Gastroesophageal sphincter (tissue), 3 donors: ENCODE measurements around the gene LRP11.

Experiments used
- EP300 ChIP-seq: sonication (generic); formaldehyde crosslinking; IDR thresholded peaks from one replicate; pipeline ENCODE4 v1.6.1; 2017; ENCODE audit warnings: antibody characterized with exemption, mild to moderate bottlenecking
- POLR2A ChIP-seq, 2 donors: fragments of 450-650 bp; IDR thresholded peaks; one replicate each; pipeline ENCODE4 v1.6.1; 2017; ENCODE audit warnings: antibody characterized with exemption in 2 of 2, mild to moderate bottlenecking in 2 of 2, moderate library complexity in 1 of 2
- POLR2AphosphoS5 ChIP-seq: sonication (generic); formaldehyde crosslinking; IDR thresholded peaks from one replicate; pipeline ENCODE4 v1.6.1; 2017; ENCODE audit warnings: antibody characterized with exemption
- TF ChIP-seq, protein P1 (sequence below), 4 experiments: fragments of 200-600 bp in 2 of 4; fragments of 450-650 bp in 2 of 4; sonication (generic) in 1 of 4; IDR thresholded peaks; one replicate each; pipeline ENCODE4 v1.5.1; 2017 to 2019; ENCODE audit warnings: antibody characterized with exemption in 4 of 4, mild to moderate bottlenecking in 2 of 4, moderate library complexity in 2 of 4

DNA sequence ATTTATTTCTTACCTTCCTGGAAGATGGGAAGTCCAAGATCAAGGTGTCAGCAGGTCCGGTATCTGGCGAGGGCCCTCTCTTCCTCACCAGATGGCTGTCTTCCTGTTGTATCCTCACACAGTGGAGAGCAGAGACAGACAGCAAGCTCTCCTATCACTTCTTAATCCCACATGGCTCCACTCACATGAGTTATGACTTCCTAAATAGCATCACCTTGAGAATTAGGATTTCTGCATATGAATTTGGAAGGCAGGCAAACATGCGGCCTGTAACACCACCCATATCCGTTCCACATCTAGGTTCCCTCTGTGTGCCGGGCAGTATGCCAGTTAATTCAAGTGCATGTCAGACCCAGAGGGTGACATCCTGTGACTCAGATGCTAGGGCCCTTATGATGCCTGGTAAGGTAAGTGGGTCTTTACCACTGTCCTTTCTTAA lies 31.7 kb upstream of the LRP11 start:
- TF ChIP-seq EP300: no peak
- TF ChIP-seq, protein P1, sequence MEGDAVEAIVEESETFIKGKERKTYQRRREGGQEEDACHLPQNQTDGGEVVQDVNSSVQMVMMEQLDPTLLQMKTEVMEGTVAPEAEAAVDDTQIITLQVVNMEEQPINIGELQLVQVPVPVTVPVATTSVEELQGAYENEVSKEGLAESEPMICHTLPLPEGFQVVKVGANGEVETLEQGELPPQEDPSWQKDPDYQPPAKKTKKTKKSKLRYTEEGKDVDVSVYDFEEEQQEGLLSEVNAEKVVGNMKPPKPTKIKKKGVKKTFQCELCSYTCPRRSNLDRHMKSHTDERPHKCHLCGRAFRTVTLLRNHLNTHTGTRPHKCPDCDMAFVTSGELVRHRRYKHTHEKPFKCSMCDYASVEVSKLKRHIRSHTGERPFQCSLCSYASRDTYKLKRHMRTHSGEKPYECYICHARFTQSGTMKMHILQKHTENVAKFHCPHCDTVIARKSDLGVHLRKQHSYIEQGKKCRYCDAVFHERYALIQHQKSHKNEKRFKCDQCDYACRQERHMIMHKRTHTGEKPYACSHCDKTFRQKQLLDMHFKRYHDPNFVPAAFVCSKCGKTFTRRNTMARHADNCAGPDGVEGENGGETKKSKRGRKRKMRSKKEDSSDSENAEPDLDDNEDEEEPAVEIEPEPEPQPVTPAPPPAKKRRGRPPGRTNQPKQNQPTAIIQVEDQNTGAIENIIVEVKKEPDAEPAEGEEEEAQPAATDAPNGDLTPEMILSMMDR (IDR thresholded peaks at IDR 0.05): no peak
- no peak for TF ChIP-seq POLR2A (IDR thresholded peaks at IDR 0.05)
- TF ChIP-seq POLR2AphosphoS5: no peak
